Mammary epithelial cell (primary cell): ENCODE results near the gene KRTAP10-3.

Experiments
- CTCF ChIP-seq, 2 donors: IDR thresholded peaks in 1 of 2; conservative IDR thresholded peaks in 1 of 2; 2 replicates each; pipeline ENCODE4 v1.5.1; 2011 to 2012; ENCODE audit warnings: inconsistent platforms in 2 of 2, low read length in 2 of 2, mild to moderate bottlenecking in 2 of 2, control low read depth in 1 of 2, low read depth in 1 of 2; ENCODE audit not compliant: insufficient read depth in 1 of 2; ENCODE audit errors: extremely low read depth in 1 of 2
- EZH2 ChIP-seq: IDR thresholded peaks from 2 replicates; pipeline ENCODE4 v1.6.1; 2012; ENCODE audit warnings: low read length, inconsistent platforms, borderline replicate concordance

- TF ChIP-seq CTCF (conservative IDR thresholded peaks at IDR 0.05 in 1 of 2, IDR thresholded peaks at IDR 0.05 in 1 of 2; ENCODE audit: extremely low read depth in 1 of 2, insufficient read depth in 1 of 2, low read depth in 1 of 2, low read length in 2 of 2) (peak; percentile 47 to 61), EZH2 (no peak)
Observed at GRCh38 chr21:44509539-44509938, 49.1 kb downstream of the KRTAP10-3 start.
